OCI-LY3 (cell line): ENCODE data around the gene GRID1.

Source experiments
- H2AFZ ChIP-seq: fragments of 200-600, 300-600 bp; shearing (Covaris generic); 2 replicates; pipeline ENCODE4 v1.6.0; 2014; ENCODE audit warnings: antibody characterized with exemption, low read depth, low read length
- H3K27ac ChIP-seq: fragments of 200-600, 300-600 bp; sonication (generic); 2 replicates; pipeline ENCODE4 v1.5.1; 2014; ENCODE audit warnings: mild to moderate bottlenecking, low read length, moderate library complexity, mixed read lengths
- H3K27me3 ChIP-seq: fragments of 200-600, 300-600 bp; sonication (generic); 2 replicates; pipeline ENCODE4 v1.6.1; 2014; ENCODE audit warnings: low read depth, low read length, mixed read lengths
- H3K36me3 ChIP-seq: fragments of 200-600, 300-600 bp; sonication (generic); replicated peaks from 2 replicates; pipeline ENCODE3; 2014; ENCODE audit warnings: low read depth, low read length, mixed read lengths
- H3K4me1 ChIP-seq: fragments of 300-600, 200-600 bp; sonication (generic); 2 replicates; pipeline ENCODE4 v1.6.1; 2014; ENCODE audit warnings: low read length, mixed read lengths
- H3K4me2 ChIP-seq: fragments of 200-600, 300-600 bp; sonication (generic); 2 replicates; pipeline ENCODE4 v1.6.1; 2014; ENCODE audit warnings: low read length, mixed read lengths
- H3K4me3 ChIP-seq: fragments of 300-600, 200-600 bp; sonication (generic); 2 replicates; pipeline ENCODE4 v1.5.1; 2014; ENCODE audit warnings: antibody characterized with exemption, mild to moderate bottlenecking, low read length, moderate library complexity
- H3K79me2 ChIP-seq: fragments of 300-600, 200-600 bp; shearing (Covaris generic); 2 replicates; pipeline ENCODE4 v1.6.1; 2014; ENCODE audit warnings: mild to moderate bottlenecking, low read length, mixed read lengths
- H3K9ac ChIP-seq: fragments of 300-600, 200-600 bp; shearing (Covaris generic); 2 replicates; pipeline ENCODE4 v1.6.0; 2014; ENCODE audit warnings: mild to moderate bottlenecking, low read length, moderate library complexity
- H3K9me3 ChIP-seq: fragments of 200-600, 300-600 bp; shearing (Covaris generic); 2 replicates; pipeline ENCODE4 v1.6.1; 2014; ENCODE audit warnings: low read length, mixed read lengths; ENCODE audit not compliant: insufficient read depth
- H4K20me1 ChIP-seq: fragments of 200-600, 300-600 bp; sonication (generic); 2 replicates; pipeline ENCODE4 v1.6.1; 2016; ENCODE audit warnings: low read length, mixed read lengths; ENCODE audit not compliant: insufficient read depth
- CTCF ChIP-seq: fragments of 200-600, 300-600 bp; sonication (generic); IDR thresholded peaks from 2 replicates; pipeline ENCODE4 v1.5.1; 2014; ENCODE audit warnings: antibody characterized with exemption, low read length, low read depth
- EZH2phosphoT487 ChIP-seq: fragments of 200-600 bp; shearing (Covaris generic); IDR thresholded peaks from 2 replicates; pipeline ENCODE4 v1.6.1; 2018; ENCODE audit warnings: antibody characterized with exemption, mixed run types, low read depth

GRID1 gene

GRCh38 chr10:85764108-85764507 is 602.5 kb downstream of the GRID1 start:
- Histone ChIP-seq H3K4me2 (no peak overlapping the region), H3K9ac (no peak overlapping the region), H3K27ac (no peak overlapping the region), H4K20me1 (no peaks in the 10 kb centered on the region), H3K27me3 (no peaks in the 10 kb centered on the region), H3K4me1 (no peaks in the 10 kb centered on the region), H3K36me3 (no peaks in the 10 kb centered on the region), H2AFZ (no peak overlapping the region), H3K4me3 (no peak overlapping the region), H3K79me2 (no peaks in the 10 kb centered on the region), H3K9me3 (no peaks in the 10 kb centered on the region)
- TF ChIP-seq CTCF (no peak), EZH2phosphoT487 (no peak)

- no peaks in the 10 kb centered on the region for H3K27me3 ChIP-seq
- no peak for TF ChIP-seq CTCF
- no peak for TF ChIP-seq EZH2phosphoT487
- H3K36me3 ChIP-seq: no peaks in the 10 kb centered on the region
- no peak overlapping the region for H2AFZ ChIP-seq
- no peak overlapping the region for H3K9ac ChIP-seq
- no peak overlapping the region for H3K4me2 ChIP-seq
- H3K4me3 ChIP-seq: no peak overlapping the region
- H3K9me3 ChIP-seq: no peaks in the 10 kb centered on the region
- H4K20me1 ChIP-seq: no peaks in the 10 kb centered on the region
- H3K27ac ChIP-seq: no peak overlapping the region
- no peaks in the 10 kb centered on the region for H3K79me2 ChIP-seq
- H3K4me1 ChIP-seq: no peaks in the 10 kb centered on the region
Measured at GRCh38 chr10:85761906-85762445, 604.6 kb downstream of the GRID1 start.

- TF ChIP-seq EZH2phosphoT487 (no peak), CTCF (no peak)
Measured at GRCh38 chr10:85741626-85742300, 624.8 kb downstream of the GRID1 start.

GRCh38 chr10:85735997-85736396 is 630.6 kb downstream of the GRID1 start:
- Histone ChIP-seq H3K4me3 (no peak overlapping the region), H3K27me3 (no peaks in the 10 kb centered on the region), H2AFZ (no peak overlapping the region), H3K9me3 (no peaks in the 10 kb centered on the region), H3K4me2 (no peak overlapping the region), H3K4me1 (no peaks in the 10 kb centered on the region), H3K27ac (no peak overlapping the region), H3K36me3 (no peaks in the 10 kb centered on the region), H3K9ac (no peak overlapping the region), H4K20me1 (no peaks in the 10 kb centered on the region), H3K79me2 (no peaks in the 10 kb centered on the region)
- TF ChIP-seq EZH2phosphoT487: no peak
- no peak for TF ChIP-seq CTCF

More at GRCh38 chr10:85741626-85742300, 624.8 kb downstream of the GRID1 start:
- H3K79me2 ChIP-seq: no peaks in the 10 kb centered on the region
- H3K9ac ChIP-seq: no peak overlapping the region
- H3K4me2 ChIP-seq: peak overlapping the region; percentile 20; the same call in 1 of the 2 replicates
- no peak overlapping the region for H2AFZ ChIP-seq
- H3K36me3 ChIP-seq: no peaks in the 10 kb centered on the region
- H4K20me1 ChIP-seq: no peaks in the 10 kb centered on the region
- H3K9me3 ChIP-seq: no peaks in the 10 kb centered on the region
- H3K4me3 ChIP-seq: peak overlapping the region; percentile 10; the same call in 1 of the 2 replicates
- no peak overlapping the region for H3K27ac ChIP-seq
- H3K27me3 ChIP-seq: no peaks in the 10 kb centered on the region
- H3K4me1 ChIP-seq: no peaks in the 10 kb centered on the region
